HEK293T (cell line): ENCODE results near the gene VILL.

Experiments
- ARNT ChIP-seq: fragments of 450-650 bp; IDR thresholded peaks from 2 replicates; pipeline ENCODE4 v1.6.1; 2017; ENCODE audit warnings: mild to moderate bottlenecking
- BHLHE40 ChIP-seq: fragments of 450-650 bp; IDR thresholded peaks from 2 replicates; pipeline ENCODE4 v1.6.1; 2016; ENCODE audit warnings: mild to moderate bottlenecking, moderate library complexity, borderline replicate concordance
- ELF4 ChIP-seq: fragments of 450-650 bp; IDR thresholded peaks from 2 replicates; pipeline ENCODE4 v1.6.1; 2017; ENCODE audit warnings: antibody characterized with exemption
- FOXA1 ChIP-seq: fragments of 450-650 bp; IDR thresholded peaks from 2 replicates; pipeline ENCODE4 v1.6.1; 2016; ENCODE audit warnings: mild to moderate bottlenecking
- HDGF ChIP-seq: fragments of 450-650 bp; IDR thresholded peaks from 2 replicates; pipeline ENCODE4 v1.6.1; 2017; ENCODE audit warnings: antibody characterized with exemption, borderline replicate concordance
- L3MBTL2 ChIP-seq: fragments of 450-650 bp; conservative IDR thresholded peaks from 2 replicates; pipeline ENCODE4 v1.6.1; 2016; ENCODE audit warnings: mild to moderate bottlenecking
- NFRKB ChIP-seq: fragments of 450-650 bp; IDR thresholded peaks from 2 replicates; pipeline ENCODE4 v1.6.1; 2016; ENCODE audit warnings: mild to moderate bottlenecking, moderate library complexity
- SP1 ChIP-seq: fragments of 450-650 bp; IDR thresholded peaks from 2 replicates; pipeline ENCODE4 v1.6.1; 2017
- ZNF384 ChIP-seq: fragments of 450-650 bp; IDR thresholded peaks from 2 replicates; pipeline ENCODE4 v1.6.1; 2016

GRCh38 chr3:38006445-38006995, 15.9 kb downstream of the VILL start:
- no peak for TF ChIP-seq HDGF
- no peak for TF ChIP-seq SP1
- TF ChIP-seq L3MBTL2 = no peak
- TF ChIP-seq NFRKB = no peak
- no peak for TF ChIP-seq FOXA1
- no peak for TF ChIP-seq ELF4
- no peak for TF ChIP-seq ARNT
- no peak for TF ChIP-seq BHLHE40
- TF ChIP-seq ZNF384 = no peak
